Caco-2 (cell line): ENCODE measurements around the gene TMEM233. TPM values are rescaled to one million over a fixed set of nuclear protein-coding genes. Genes with fewer than 3 reads are reported as not detected.

Experiments used
- BruUV-seq: library from RNA; stranded (reverse); fragments of 400-500 nt; replicated peaks from 2 replicates; lab custom pipeline; 2021; lab: Mats Ljungman, UMichigan
- CTCF ChIA-PET: fragments of 300-600 bp; sonication (Branson Sonifier 250); formaldehyde crosslinking; loops from one replicate; lab custom pipeline; 2022; ENCODE audit warnings: antibody characterized with exemption; lab: Charles Lee
- POLR2A ChIA-PET: fragments of 300-600 bp; sonication (Branson Sonifier 250); formaldehyde crosslinking; loops from one replicate; lab custom pipeline; 2022; ENCODE audit warnings: antibody characterized with exemption; lab: Charles Lee
- DNase-seq, 2 experiments: peaks; one replicate each; pipeline versions ENCODE4 v3.0.0 to v3.0.0-alpha.2; 2020 to 2022
- H3K27me3 ChIP-seq: replicated peaks from 2 replicates; pipeline ENCODE4 v1.6.0; 2011; ENCODE audit warnings: low read length; ENCODE audit not compliant: control insufficient read depth, insufficient read depth
- H3K36me3 ChIP-seq: 2 replicates; pipeline ENCODE4 v1.5.1; 2011; ENCODE audit warnings: low read length; ENCODE audit not compliant: control insufficient read depth, insufficient read depth
- H3K4me1 ChIP-seq: fragments of 250-450 bp; sonication (Bioruptor Pico); 2 replicates; pipeline ENCODE4 v1.5.1; 2020; ENCODE audit warnings: mild to moderate bottlenecking
- H3K4me3 ChIP-seq: 2 replicates; pipeline ENCODE4 v1.5.1; 2011; ENCODE audit warnings: low read depth, mild to moderate bottlenecking, control low read depth, low read length
- H3K9me3 ChIP-seq: fragments of 250-450 bp; sonication (Bioruptor Pico); 2 replicates; pipeline ENCODE4 v1.5.1; 2020; ENCODE audit warnings: mild to moderate bottlenecking, moderate library complexity
- H3K27ac Mint-ChIP-seq: one replicate; pipeline ENCODE4 v1.8.0; 2022; ENCODE audit warnings: mixed read lengths; ENCODE audit not compliant: unreplicated experiment
- H3K27me3 Mint-ChIP-seq: one replicate; pipeline ENCODE4 v1.8.0; 2022; ENCODE audit warnings: mixed read lengths; ENCODE audit not compliant: insufficient read depth, unreplicated experiment
- H3K36me3 Mint-ChIP-seq: one replicate; pipeline ENCODE4 v1.8.0; 2022; ENCODE audit warnings: mild to moderate bottlenecking, mixed read lengths; ENCODE audit not compliant: insufficient read depth, unreplicated experiment
- H3K4me1 Mint-ChIP-seq: one replicate; pipeline ENCODE4 v1.8.0; 2022; ENCODE audit warnings: low read depth, mixed read lengths; ENCODE audit not compliant: unreplicated experiment
- H3K4me3 Mint-ChIP-seq: one replicate; pipeline ENCODE4 v1.8.0; 2022; ENCODE audit warnings: mild to moderate bottlenecking, moderate library complexity, mixed read lengths; ENCODE audit not compliant: unreplicated experiment
- H3K9me3 Mint-ChIP-seq: one replicate; pipeline ENCODE4 v1.8.0; 2022; ENCODE audit warnings: mixed read lengths; ENCODE audit not compliant: unreplicated experiment
- CTCF ChIP-seq, 2 experiments: fragments of 200-600 bp in 1 of 2; IDR thresholded peaks; 1 replicate in 1 of 2; 2 replicates in 1 of 2; pipeline versions ENCODE4 v1.5.1 to v1.8.0; 2011 to 2022; ENCODE audit warnings: antibody characterized with exemption in 1 of 2, control low read depth in 1 of 2, inconsistent platforms in 1 of 2, low read depth in 1 of 2, low read length in 1 of 2, mild to moderate bottlenecking in 1 of 2, moderate library complexity in 1 of 2; ENCODE audit not compliant: insufficient read depth in 1 of 2, severe bottlenecking in 1 of 2, unreplicated experiment in 1 of 2
- intact Hi-C: fragments of 100-400 bp; cut with micrococcal nuclease; formaldehyde crosslinking; loops from one replicate; pipeline ENCODE4 v1.10.0; 2022; ENCODE audit not compliant: unreplicated experiment
- total RNA-seq: library from RNA; stranded (reverse); gene quantifications from 2 replicates; pipeline ENCODE4 v1.2.3, GENCODE V29; 2022

Gene TMEM233
- total RNA-seq, 1 experiment from 2014 or later: not detected

GRCh38 chr12:119547001-119547400 is 46.6 kb upstream of the TMEM233 start:
- no peaks in the 10 kb centered on the region for H3K36me3 ChIP-seq
- no peak for DNase-seq
- Mint-ChIP-seq H3K27ac (no peak overlapping the region), H3K36me3 (no peaks in the 10 kb centered on the region), H3K27me3 (peaks cover 20% of the 10 kb centered on the region), H3K4me3 (no peak overlapping the region), H3K9me3 (no peaks in the 10 kb centered on the region), H3K4me1 (no peaks in the 10 kb centered on the region)
- H3K4me1 ChIP-seq: no peaks in the 10 kb centered on the region
- no peak overlapping the region for H3K4me3 ChIP-seq
- ChIA-PET POLR2A (no interaction called here), CTCF (no interaction called here)
- TF ChIP-seq CTCF (IDR thresholded peaks at IDR 0.05; ENCODE audit: insufficient read depth in 1 of 2, low read depth in 1 of 2, low read length in 1 of 2, severe bottlenecking in 1 of 2, unreplicated experiment in 1 of 2): no peak
- H3K27me3 ChIP-seq: no peaks in the 10 kb centered on the region; the same call in 1 of the 2 replicates
- intact Hi-C loops: no loop called here
- BruUV-seq: no TSS peak
- no peaks in the 10 kb centered on the region for H3K9me3 ChIP-seq

GRCh38 chr12:119556854-119557253 is 36.7 kb upstream of the TMEM233 start:
- Histone ChIP-seq H3K4me1 (no peaks in the 10 kb centered on the region), H3K9me3 (no peaks in the 10 kb centered on the region), H3K4me3 (no peak overlapping the region), H3K27me3 (no peaks in the 10 kb centered on the region; the same call in 1 of the 2 replicates), H3K36me3 (no peaks in the 10 kb centered on the region)
- DNase-seq: no peak
- Mint-ChIP-seq H3K27me3 (peaks cover 11% of the 10 kb centered on the region), H3K4me3 (no peak overlapping the region), H3K36me3 (no peaks in the 10 kb centered on the region), H3K9me3 (no peaks in the 10 kb centered on the region), H3K4me1 (no peaks in the 10 kb centered on the region), H3K27ac (no peak overlapping the region)
- CTCF ChIA-PET: no interaction called here
- TF ChIP-seq CTCF (IDR thresholded peaks at IDR 0.05; ENCODE audit: insufficient read depth in 1 of 2, low read depth in 1 of 2, low read length in 1 of 2, severe bottlenecking in 1 of 2, unreplicated experiment in 1 of 2): no peak
- POLR2A ChIA-PET: no interaction called here
- intact Hi-C loops: no loop called here
- BruUV-seq: no TSS peak

GRCh38 chr12:119565404-119565803 is 28.2 kb upstream of the TMEM233 start:
- no peak overlapping the region for H3K27ac Mint-ChIP-seq
- CTCF ChIA-PET: interaction anchor here (0.6 kb wide), 1 partner anchor 20 kb away, joined by 3 read pairs; no protein-coding TSS in a partner anchor
- POLR2A ChIA-PET: no interaction called here
- no peaks in the 10 kb centered on the region for H3K36me3 ChIP-seq
- H3K4me3 Mint-ChIP-seq: no peak overlapping the region
- no peaks in the 10 kb centered on the region for H3K4me1 ChIP-seq
- no peaks in the 10 kb centered on the region for H3K4me1 Mint-ChIP-seq
- DNase-seq: no peak
- H3K9me3 Mint-ChIP-seq: no peaks in the 10 kb centered on the region
- H3K27me3 ChIP-seq: no peaks in the 10 kb centered on the region
- intact Hi-C loops: no loop called here
- no TSS peak for BruUV-seq
- no peak for TF ChIP-seq CTCF (IDR thresholded peaks at IDR 0.05; ENCODE audit: insufficient read depth in 1 of 2, low read depth in 1 of 2, low read length in 1 of 2, severe bottlenecking in 1 of 2, unreplicated experiment in 1 of 2)
- no peak overlapping the region for H3K4me3 ChIP-seq
- H3K9me3 ChIP-seq: no peaks in the 10 kb centered on the region
- peaks cover under 1% of the 10 kb centered on the region for H3K27me3 Mint-ChIP-seq
- H3K36me3 Mint-ChIP-seq: no peaks in the 10 kb centered on the region
